NCI-H1417 (cell line): ENCODE data around the gene SARNP.
A peak's percentile ranks its signal among the peaks of the same experiment; 100 is the strongest.

Source experiments
- DNase-seq, 3 experiments: peaks; one replicate each; lab custom pipeline; 2025; lab: John Stamatoyannopoulos, UW

SARNP gene

DNA sequence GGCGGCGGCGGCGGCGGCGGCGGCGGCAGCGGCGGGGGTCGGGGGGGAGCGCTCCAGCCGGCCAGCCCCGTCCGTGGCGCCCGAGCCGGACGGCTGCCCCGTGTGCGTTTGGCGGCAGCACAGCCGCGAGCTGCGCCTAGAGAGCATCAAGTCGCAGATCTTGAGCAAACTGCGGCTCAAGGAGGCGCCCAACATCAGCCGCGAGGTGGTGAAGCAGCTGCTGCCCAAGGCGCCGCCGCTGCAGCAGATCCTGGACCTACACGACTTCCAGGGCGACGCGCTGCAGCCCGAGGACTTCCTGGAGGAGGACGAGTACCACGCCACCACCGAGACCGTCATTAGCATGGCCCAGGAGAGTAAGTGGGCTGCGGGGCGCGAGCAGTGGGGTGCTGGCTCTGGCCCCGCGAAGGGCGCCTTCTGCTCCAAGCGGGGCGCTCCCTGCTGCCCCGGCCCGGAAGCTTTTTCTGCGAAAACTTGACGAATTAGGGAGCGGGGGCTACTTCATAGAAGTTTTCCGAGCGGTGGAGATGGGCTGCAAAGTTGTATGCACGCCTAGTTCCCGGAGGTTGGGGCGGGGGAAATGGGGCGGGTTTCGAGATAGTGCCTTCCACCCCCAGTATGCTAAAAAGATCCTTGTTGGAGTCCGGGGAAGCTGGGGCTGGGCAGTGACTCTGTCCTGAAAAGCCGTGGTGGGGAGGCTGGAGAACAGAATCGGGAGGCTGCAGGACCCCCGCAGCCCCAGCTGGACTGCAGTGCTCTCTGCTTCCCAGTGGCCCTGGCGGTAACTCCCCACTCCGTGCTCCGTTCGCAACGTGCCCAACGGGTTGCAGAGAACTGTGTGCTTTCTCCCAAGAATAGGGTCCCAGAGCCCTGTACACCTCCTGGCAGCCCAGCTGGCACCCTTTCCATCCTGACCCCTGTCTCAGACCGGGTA, 73.9 kb downstream of the SARNP start:
- peak; percentile 63 to 80 (median 75) for DNase-seq

DNA sequence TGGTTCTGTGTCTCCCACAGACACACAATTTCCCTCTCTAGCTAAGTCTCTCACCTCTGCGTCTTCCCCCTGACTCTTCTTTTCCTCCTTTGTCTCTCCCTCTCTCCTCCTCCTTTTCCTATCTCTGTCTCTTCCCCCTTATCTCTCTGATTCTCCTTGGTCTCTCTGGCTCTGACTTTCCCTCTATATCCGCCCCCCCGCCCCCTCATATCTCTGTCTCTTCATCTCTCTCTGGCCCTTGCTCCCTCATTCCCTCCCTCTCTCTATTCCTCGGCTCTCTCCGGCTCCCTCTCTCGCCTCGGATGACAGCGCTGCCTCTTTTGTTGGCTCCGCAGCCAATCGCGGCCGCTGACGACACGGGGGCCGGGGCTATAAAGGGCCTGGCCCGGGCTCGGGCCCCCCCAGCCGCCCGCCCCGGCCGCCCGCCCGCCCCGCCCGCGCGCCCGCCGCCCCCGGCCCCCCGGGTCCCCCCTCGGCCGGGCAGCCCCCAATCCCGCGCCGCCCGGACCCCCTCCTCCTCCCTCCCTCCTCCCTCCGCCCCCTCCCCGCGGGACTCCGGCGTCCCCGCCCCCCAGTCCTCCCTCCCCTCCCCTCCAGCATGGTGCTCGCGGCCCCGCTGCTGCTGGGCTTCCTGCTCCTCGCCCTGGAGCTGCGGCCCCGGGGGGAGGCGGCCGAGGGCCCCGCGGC, 74.7 kb downstream of the SARNP start, which contains the start of gene GDF11:
Gene GDF11 (plus strand): TSS at position 404 of the 687 bp plus-strand sequence. CDS start 195 bp downstream, at position 599.
- peak; percentile 82 to 90 (median 90) for DNase-seq

DNA sequence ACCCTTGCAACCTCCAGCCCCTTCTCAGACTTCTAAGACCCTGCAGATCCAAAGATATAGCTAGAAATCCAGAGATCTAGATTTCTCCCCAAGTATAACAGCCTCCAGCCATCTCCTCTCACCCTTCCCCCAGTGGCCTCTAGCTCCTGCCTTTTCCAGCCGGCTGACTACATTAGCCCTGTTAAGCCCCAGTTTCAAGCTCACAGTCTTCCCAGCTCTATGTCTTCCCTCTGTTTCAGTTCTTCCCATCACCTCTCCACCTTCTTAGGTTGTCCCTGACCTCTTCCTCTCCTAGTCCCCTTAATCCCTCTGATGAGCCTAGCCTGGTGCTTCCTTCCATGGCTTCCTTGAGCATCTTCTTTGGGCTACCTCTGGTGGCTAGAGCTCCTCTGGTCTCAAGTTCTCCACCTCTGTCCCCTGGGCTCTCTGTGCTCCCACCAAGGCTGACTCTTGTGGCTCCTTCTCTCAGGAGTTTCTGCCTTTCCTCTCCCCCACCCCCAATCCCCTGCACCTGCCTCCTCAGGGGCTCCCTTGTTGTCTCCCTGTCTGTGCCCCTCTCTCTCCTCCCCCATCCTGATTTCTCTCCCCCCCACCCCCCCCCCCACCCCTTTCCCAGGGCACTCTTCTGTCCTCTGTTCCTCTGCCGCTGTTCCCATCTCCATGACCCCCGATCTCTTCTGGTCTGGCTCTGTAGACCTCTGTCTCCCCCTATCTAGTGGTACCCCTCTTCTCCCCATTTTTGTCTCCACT, 75.4 kb downstream of the SARNP start:
- DNase-seq = peak in 1 of 3 experiments; percentile 52

DNA sequence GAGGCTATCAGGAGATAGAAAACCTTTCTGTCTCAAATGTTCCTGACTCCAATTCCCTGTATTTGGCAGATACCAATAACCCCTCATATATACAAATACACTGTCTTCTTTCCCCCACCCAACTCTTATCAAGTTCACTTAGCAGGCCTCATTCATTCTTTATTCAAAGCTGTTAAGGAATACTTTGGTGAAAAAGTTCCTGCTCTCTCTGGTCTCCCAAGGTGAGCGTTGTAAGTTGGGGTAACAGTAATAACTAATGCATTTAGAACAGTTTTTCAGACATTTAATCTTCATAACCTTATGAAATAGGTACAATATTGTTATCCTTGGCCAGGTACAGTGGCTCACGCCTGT, 78.5 kb downstream of the SARNP start:
- DNase-seq = no peak

DNA sequence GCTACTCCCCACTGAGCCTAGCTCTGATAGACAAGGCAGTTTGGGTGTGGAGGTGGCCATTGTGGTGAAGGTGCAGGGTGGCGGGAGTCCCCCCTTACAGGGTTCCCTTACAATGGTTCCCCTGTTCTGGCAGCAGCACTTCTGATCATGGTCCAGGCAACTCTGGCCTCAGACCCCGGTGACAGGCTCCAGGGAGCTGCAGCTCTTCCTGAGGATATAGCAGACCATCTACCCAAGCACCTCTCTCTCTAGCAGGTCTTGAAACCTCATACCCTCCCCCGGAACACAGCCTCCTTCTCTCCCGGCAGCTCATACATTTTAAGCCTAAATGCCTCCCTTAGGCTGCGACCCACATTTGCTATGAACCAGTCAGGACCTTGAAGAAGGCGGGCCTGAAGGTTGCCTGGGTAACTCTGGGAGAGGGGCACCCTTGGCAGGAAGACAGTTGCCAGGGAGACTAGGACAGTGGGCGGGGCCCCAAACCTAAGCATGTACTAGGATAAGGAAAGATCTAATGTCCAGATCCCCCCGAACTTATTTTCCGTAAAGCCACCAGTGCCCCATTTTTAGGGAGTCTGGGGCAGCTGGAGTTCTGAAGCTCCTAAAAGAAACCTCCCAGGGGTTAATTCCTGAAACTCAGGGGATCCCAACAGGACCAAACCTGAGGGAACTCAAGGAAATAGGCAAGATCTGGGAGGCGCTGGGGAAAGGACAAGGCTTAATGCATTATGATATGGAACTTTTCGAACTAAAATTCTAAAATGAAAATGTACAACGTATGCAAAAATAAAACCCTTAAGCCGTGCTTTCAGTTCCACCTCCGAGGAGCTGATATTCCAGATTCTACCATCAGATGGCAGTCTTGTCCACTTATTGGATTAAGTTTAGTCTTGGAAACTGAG, 79.2 kb downstream of the SARNP start:
- DNase-seq = peak; percentile 84 to 98 (median 94)

DNA sequence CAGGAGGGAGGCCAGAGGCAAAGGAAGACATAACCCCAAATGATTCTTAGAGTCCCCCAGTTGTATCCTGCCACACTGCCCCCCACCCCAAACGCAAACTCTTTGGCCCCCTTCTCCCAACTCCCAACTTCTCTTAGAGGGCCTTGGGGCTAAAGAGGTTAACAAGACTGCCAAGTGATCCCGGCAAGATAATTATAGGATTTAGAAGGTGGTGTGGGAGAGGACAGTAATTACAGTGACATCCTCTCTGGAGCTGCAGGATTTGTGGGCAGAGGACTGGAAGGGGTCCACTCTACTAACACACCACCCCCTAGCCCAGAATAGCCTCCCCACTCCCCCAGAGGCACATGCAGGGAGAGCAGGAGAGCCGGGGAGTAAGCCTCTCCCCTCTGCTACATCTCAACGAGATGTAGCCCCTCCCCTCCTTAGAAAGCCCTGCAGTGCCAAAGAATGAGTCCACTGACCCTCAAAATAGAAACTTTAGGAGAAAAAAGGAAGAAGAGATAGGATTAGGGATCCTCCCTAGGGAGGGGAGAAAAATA, 79.9 kb downstream of the SARNP start:
- peak in 2 of 3 experiments; percentile 63 to 76 for DNase-seq

DNA sequence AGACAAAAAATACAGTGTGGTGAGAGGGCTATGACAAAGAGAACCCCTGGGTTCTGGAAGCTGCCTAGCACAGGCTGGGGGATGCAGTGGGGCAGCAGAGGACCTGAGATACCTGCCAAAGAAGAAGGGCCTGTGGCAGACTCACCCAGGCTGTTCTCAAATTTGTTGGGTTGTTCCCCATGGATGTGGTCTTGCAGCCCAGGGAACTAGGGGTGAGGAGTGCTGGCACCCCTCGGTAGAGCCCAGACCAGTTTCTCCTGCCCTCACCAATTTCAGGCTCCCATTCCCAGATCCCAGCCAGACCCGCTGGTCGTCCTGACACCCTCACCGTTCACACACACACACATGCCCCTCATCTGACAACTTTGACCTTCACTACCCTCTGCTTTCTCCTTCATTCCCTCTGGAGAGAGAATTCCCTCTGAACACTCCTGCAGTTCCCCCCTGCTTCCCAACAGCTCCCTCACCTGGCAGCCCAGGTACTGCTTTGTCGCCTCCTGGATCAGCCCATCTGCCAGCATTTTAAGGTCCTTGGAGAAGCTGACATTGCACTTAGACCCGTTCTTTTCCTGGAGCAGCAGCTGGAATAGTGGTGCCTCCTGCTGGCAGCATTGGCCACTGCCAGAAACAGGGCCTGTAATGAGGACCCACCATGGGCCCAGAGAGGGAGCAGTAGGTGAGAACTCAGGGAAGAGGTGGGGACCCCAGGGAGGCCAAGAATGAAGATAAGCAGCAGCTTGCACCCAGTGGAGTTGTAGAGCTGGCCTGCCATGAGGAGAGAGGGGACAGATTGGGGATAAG, 80.5 kb downstream of the SARNP start:
- DNase-seq = peak; percentile 54 to 78 (median 75)

DNA sequence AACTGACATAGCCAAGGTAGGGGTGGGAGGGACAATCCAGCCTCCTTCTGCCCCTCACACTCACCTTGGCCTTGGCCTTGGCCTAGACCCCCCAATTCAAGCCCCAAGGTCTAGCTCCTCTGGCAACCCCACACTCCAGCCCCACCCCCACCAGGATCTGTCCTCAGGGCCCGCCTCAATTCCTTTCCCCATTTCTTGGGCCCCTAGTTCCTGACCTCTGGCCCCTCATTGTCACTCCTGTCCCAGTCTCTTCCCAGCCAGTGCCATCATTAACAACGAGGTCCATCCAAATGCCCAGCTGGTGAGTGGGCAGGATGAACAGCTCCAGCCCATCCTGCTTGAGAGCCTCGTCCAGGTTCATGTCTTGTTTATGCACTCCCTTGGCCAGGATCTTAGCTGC, 81.4 kb downstream of the SARNP start:
- DNase-seq = no peak

DNA sequence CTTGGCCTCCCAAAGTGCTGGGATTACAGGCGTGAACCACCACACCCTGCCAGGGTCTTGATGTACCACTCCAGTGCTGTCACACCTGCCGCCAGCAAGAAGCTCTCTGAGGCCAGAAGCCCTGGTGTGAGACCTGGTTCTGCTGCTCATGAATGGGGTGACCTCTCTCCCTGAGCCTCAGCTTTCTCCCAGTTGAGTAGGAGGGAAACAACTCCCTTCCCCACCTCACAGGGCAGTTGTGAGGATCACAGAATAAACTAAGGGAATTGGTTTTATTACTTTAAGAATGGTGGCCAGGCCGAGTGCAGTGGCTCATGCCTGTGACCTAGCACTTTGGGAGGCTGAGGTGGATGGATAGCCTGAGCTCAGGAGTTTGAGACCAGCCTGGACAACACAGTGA, 82.9 kb downstream of the SARNP start:
- no peak for DNase-seq

DNA sequence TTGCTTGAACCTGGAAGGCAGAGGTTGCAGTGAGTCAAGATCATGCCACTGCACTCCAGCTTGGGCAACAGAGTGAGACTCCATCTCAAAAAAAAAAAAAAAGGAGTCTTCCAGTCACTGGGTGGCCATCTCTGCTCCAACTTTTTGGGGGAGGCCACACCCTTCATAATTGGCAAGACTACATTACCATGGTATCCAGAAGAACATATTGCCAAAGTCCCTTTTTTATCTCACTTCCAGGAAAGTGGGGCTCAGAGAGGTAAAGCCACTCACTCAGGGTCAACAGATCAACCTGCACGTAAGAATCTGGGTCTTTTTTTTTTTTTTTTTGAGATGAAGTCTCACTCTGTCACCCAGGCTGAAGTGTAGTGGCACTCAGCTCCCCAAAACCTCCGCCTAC, 83.7 kb downstream of the SARNP start:
- DNase-seq = no peak

DNA sequence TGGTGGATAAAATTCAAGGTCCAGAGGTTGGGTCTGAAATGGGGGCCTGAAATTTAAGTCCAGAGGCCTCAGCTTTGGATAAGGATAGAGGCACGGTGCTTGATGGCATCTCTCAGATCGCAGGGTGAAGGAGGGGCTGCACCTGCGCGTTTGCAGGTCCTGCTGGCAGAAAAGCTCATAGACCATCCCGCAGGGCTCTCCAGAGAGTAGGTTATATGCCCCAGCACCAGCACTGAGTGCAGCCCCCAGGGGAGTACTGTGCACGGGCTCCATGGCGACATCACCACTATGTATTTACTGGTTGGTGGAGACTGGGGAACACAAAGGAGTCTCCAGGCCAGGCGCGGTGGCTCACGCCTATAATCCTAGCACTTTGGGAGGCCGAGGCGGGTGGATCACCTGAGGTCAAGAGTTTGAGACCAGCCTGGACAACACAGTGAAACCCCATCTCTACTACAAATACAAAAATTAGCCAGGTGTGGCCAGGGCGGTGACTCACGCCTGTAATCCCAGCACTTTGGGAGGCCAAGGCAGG, 84.4 kb downstream of the SARNP start:
- no peak for DNase-seq

DNA sequence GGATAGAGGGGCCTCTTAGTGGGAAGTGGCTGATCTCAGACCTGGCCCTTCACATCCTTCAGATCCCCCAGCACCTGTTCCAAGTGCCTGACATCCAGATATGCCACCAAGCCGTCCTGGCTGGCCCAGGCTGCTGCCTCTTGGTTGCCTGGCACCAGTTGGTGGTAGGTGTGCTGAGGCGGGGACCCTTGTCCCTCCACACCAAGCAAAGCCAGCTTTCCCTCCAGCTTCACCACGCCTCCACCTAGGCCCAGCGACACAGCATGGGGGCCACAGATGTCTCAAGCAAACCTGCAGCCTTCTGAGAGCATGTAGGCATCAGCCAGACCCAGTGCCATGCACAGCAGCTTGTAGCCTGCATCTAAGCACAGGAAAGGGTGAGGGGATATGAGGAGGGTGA, 85.2 kb downstream of the SARNP start:
- no peak for DNase-seq

DNA sequence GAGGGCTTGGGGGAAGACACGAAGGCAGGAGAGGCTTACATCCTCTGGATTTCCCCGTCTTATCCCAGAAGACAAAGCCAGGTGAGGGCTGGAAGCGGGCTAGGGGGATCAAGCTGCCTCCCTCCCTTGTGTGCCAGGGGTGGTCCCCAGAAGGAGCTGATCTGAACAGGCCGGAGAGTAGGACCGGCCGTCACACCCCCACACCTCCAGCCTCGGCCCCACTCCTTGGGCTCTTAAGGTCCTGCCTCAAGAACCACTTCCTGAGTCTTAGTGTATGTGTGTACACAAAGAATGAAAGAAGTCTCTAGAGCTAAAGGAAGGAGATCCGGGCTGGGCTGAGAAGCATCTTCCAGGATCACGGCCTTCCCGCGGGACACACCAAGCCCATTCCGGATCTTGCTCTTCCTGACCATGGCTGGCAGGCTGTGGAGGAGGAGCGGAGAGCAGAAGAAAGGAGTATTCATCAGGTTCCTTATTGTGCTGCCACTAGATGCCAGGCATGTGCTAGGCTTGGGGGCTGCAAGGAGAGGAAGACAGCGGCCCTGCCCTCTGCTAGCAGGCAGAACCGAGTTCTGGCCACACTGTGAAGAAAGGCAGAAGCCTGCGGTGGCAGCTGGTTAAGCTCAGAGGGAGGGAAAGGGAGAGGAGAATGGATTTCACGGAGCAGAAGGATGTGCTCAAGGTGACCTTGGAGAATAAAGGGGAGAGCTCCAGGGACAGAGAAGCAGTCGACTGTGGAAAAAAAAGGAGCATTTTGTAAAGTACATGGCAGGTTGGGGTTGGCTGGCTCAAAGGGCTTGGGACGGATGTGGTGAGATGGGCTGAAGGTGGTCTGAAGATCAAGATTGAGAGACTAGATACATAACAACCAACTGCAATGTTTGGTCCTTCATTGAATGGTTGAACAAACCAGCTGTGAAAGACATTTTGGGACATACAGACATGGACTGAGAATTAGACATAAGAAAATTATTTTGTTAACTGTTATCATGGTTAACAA, 87.4 kb downstream of the SARNP start:
- peak in 1 of 3 experiments; percentile 51 for DNase-seq

DNA sequence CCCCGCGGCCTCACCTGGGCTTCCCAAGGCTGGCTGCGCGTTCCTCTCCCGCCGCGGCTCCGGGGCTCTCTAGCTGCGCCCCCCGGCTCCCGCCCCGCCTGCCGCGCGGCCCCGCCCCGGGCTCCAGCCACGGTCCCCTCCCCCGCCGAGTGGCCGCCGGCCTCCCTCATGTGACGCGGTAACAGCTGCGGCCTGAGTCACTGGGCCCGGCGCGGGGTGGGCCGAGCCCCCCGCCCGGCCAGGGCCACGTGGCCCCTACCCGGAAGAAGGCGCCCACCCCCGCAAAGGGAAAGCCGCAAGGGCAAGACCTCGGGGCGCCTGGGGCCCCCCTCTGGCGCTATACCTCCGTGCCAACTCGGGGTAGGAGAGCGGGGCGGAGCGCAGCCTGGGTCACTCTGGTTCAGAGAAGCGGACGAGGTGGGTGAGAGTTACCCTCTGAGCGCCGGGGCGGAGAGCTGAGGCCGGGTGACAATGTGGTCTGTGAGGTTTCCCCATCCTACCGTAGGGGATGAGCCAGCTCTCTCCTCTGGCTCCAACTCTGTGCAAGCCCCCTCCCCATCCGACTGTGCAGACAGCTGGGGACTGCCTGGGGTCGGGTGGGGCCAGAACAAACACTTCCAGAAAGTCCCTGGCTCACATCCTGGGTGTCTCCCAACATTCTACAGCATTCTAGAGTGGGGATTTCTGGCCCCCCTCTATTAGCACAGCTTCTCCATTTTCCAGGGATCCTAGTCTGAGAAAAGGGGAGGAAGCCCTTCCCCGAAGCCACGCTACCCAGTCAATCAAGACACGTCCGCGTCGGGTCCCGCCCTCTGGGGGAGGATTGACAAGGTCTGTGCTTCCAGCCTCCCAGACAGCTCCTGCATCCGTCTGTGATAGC, 88.3 kb downstream of the SARNP start, which contains the start of gene CD63:
Gene CD63 (minus strand): TSS at position 71 of the 880 bp plus-strand sequence. CDS start 668 bp downstream, outside the sequence.
- peak; percentile 89 to 92 (median 91) for DNase-seq

DNA sequence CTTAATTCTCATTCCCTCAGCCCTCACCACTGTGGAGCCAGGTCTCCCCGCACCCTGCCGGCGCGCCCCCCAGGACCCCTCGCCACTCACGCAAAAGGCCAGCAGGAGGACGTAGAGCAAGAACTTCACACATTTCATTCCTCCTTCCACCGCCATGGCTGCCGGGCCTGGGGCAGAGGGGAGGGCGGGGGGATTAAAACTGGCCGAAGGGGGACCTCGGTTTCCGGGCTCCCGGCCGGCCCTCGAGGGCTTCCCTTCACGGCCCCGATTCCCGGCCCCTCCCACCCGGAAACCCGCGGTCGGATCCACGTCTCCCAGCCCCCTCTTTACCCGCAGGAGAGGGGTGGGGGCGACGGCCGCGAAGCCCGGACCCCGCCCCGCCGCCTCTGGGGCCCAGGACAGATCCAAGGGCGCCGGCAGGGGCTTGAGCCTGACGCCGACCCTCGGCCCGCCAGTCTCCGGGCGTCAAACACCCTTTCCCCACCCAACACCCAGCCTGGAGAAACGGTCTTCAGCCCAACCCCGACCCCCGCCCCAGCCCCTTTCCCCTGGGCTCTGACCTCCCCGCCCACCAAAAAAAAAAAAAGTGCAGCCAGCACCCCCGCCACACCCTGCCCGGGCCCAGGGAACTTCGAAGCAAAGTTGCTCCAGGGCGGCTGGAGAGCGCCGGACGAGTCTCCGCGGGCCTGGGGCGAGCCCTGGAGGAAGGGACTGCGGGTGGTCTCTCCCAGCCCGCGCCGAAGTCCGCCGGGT, 89.2 kb downstream of the SARNP start:
- peak; percentile 42 to 75 (median 69) for DNase-seq

DNA sequence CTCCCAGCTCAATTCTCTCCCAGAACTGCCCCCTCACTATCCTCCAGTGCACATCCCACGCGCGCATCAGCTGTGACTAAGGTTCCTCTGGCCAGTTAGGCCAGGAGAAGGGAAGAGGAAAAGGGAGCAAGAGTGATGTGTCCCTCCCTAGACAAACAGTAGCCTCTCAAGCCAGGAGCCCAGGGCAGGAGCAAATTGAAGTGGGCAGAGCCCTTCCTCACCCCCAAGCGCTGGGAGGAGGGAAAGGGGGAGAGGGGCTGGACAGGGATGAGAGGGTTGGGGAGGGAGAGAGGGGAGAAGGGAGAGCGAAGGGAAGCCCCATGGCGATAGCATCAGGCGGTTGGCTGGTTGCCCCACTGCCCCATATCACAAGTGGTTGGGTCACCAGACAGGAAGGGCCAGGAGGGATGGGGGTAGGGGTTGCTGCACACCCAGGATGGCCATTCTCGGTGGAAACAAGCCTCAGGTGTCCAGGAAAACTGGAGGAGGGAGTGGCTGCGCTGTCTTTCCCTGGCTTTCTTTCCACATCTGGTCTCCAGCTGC, 89.8 kb downstream of the SARNP start:
- DNase-seq = peak in 2 of 3 experiments; percentile 58 to 69
